Ascending aorta (tissue), 2 donors: Measurements from ENCODE around the gene CRLF2. TPM values are rescaled to one million over a fixed set of nuclear protein-coding genes. Genes with fewer than 3 reads are reported as not detected.
A peak's percentile ranks its signal among the peaks of the same experiment; 100 is the strongest.

Experiments
- DNase-seq, 2 donors: peaks; one replicate each; pipeline ENCODE4 v3.0.0-alpha.2; 2019; ENCODE audit warnings: low spot score in 2 of 2
- H3K27ac ChIP-seq, 2 donors: fragments of 200-600 bp; sonication (generic); one replicate each; pipeline ENCODE4 v1.5.1; 2016 to 2017; ENCODE audit warnings: mild to moderate bottlenecking in 1 of 2
- H3K27me3 ChIP-seq: fragments of 200-600 bp; sonication (generic); one replicate; pipeline ENCODE4 v1.5.1; 2017
- H3K36me3 ChIP-seq, 2 donors: fragments of 200-600 bp; sonication (generic); one replicate each; pipeline ENCODE4 v1.5.1; 2016
- H3K4me1 ChIP-seq, 2 donors: fragments of 200-600 bp; sonication (generic); one replicate each; pipeline ENCODE4 v1.5.1; 2016 to 2017; ENCODE audit warnings: mild to moderate bottlenecking in 1 of 2
- H3K4me3 ChIP-seq, 2 donors: fragments of 200-600 bp; sonication (generic); one replicate each; pipeline ENCODE4 v1.5.1; 2016 to 2017; ENCODE audit warnings: mild to moderate bottlenecking in 1 of 2
- H3K9me3 ChIP-seq, 2 donors: fragments of 200-600 bp; sonication (generic); one replicate each; pipeline ENCODE4 v1.5.1; 2016
- CTCF ChIP-seq, 3 experiments: fragments of 200-600 bp in 2 of 3; fragments of 450-650 bp in 1 of 3; sonication (generic) in 2 of 3; IDR thresholded peaks; one replicate each; pipeline ENCODE4 v1.5.1; 2016 to 2019; ENCODE audit warnings: antibody characterized with exemption in 3 of 3, mild to moderate bottlenecking in 1 of 3, moderate library complexity in 1 of 3
- intact Hi-C: fragments of 100-400 bp; cut with DNase I; formaldehyde crosslinking; loops from one replicate; pipeline ENCODE4 v1.15.1; 2023
- total RNA-seq: library from RNA; depleted of rRNA; stranded (reverse); fragments of >200 nt; gene quantifications from one replicate; pipeline ENCODE4 v1.1.0, GENCODE V29; 2016

Gene CRLF2
- total RNA-seq, 1 donor from 2014 or later, result 1.1 TPM

- H3K4me3 ChIP-seq, result no peak overlapping the region
- H3K27me3 ChIP-seq, result no peaks in the 10 kb centered on the region
- no peak overlapping the region for H3K27ac ChIP-seq
- no peaks in the 10 kb centered on the region for H3K4me1 ChIP-seq
- no peaks in the 10 kb centered on the region for H3K9me3 ChIP-seq
- H3K36me3 ChIP-seq, result no peaks in the 10 kb centered on the region
- intact Hi-C loops, result no loop called here
- DNase-seq, result peak in 1 of 2 donors; percentile 42
- TF ChIP-seq CTCF (IDR thresholded peaks at IDR 0.05), result no peak
Observed at GRCh38 chrX:1153940-1154339, 58.5 kb downstream of the CRLF2 start.

- Histone ChIP-seq H3K4me1 (no peaks in the 10 kb centered on the region), H3K27ac (no peak overlapping the region), H3K9me3 (no peaks in the 10 kb centered on the region), H3K4me3 (no peak overlapping the region), H3K36me3 (no peaks in the 10 kb centered on the region), H3K27me3 (no peaks in the 10 kb centered on the region)
- intact Hi-C loops, result no loop called here
- no peak for TF ChIP-seq CTCF (IDR thresholded peaks at IDR 0.05)
- DNase-seq, result peak in 1 of 2 donors; percentile 21
Observed at GRCh38 chrX:1152090-1152489, 60.4 kb downstream of the CRLF2 start.

GRCh38 chrX:1151378-1152077, 60.9 kb downstream of the CRLF2 start:
- Histone ChIP-seq H3K4me1 (no peaks in the 10 kb centered on the region), H3K27ac (no peak overlapping the region), H3K9me3 (no peaks in the 10 kb centered on the region), H3K36me3 (no peaks in the 10 kb centered on the region), H3K4me3 (no peak overlapping the region), H3K27me3 (no peaks in the 10 kb centered on the region)
- DNase-seq, result no peak
- intact Hi-C loops, result no loop called here
- no peak for TF ChIP-seq CTCF (IDR thresholded peaks at IDR 0.05)

GRCh38 chrX:1150569-1151347, 61.7 kb downstream of the CRLF2 start:
- no peaks in the 10 kb centered on the region for H3K9me3 ChIP-seq
- H3K27me3 ChIP-seq, result no peaks in the 10 kb centered on the region
- TF ChIP-seq CTCF (IDR thresholded peaks at IDR 0.05), result no peak
- DNase-seq, result peak in 1 of 2 donors; percentile 28
- H3K27ac ChIP-seq, result no peak overlapping the region
- H3K4me3 ChIP-seq, result no peak overlapping the region
- intact Hi-C loops, result no loop called here
- H3K36me3 ChIP-seq, result no peaks in the 10 kb centered on the region
- H3K4me1 ChIP-seq, result no peaks in the 10 kb centered on the region

- intact Hi-C loops, result no loop called here
- Histone ChIP-seq H3K9me3 (no peaks in the 10 kb centered on the region), H3K4me1 (no peaks in the 10 kb centered on the region), H3K4me3 (no peak overlapping the region), H3K36me3 (no peaks in the 10 kb centered on the region), H3K27me3 (no peaks in the 10 kb centered on the region), H3K27ac (no peak overlapping the region)
- DNase-seq, result peak in 1 of 2 donors; percentile 31
- TF ChIP-seq CTCF (IDR thresholded peaks at IDR 0.05), result no peak
Observed at GRCh38 chrX:1147611-1148515, 64.6 kb downstream of the CRLF2 start.
